Central memory CD8-positive, alpha-beta T cell (primary cell): ENCODE data around the gene SHISA6.
"Not testable (repeated sequence)": the region's sequence is repeated elsewhere in the genome, so short reads cannot be mapped to it uniquely, and the experiment has no call there.

ENCODE experiments used
- ATAC-seq: fragments of 150-1000 bp; cut with Tn5 transposase; replicated peaks from 2 replicates; pipeline ENCODE4 v1.10.0; 2022; ENCODE audit warnings: mild to moderate bottlenecking, moderate FRiP score, moderate number of reproducible peaks; ENCODE audit not compliant: poor library complexity, severe bottlenecking; ENCODE audit errors: extremely low read depth
- DNase-seq, 2 donors: peaks; one replicate each; pipeline ENCODE4 v3.0.0; 2021; ENCODE audit warnings: low spot score in 2 of 2
- H3K27ac Mint-ChIP-seq: one replicate; pipeline ENCODE4 v1.8.0; 2022; ENCODE audit warnings: low read depth, mild to moderate bottlenecking, moderate library complexity, mixed read lengths
- H3K27me3 Mint-ChIP-seq: one replicate; pipeline ENCODE4 v1.8.0; 2022; ENCODE audit warnings: mixed read lengths
- H3K36me3 Mint-ChIP-seq: one replicate; pipeline ENCODE4 v1.8.0; 2022; ENCODE audit warnings: mild to moderate bottlenecking, moderate library complexity, mixed read lengths; ENCODE audit not compliant: insufficient read depth
- H3K4me1 Mint-ChIP-seq: one replicate; pipeline ENCODE4 v1.8.0; 2022; ENCODE audit warnings: mixed read lengths
- H3K4me3 Mint-ChIP-seq: one replicate; pipeline ENCODE4 v1.8.0; 2022; ENCODE audit warnings: mild to moderate bottlenecking, moderate library complexity, mixed read lengths
- H3K9me3 Mint-ChIP-seq: one replicate; pipeline ENCODE4 v1.8.0; 2022; ENCODE audit warnings: mixed read lengths

The SHISA6 gene

DNA sequence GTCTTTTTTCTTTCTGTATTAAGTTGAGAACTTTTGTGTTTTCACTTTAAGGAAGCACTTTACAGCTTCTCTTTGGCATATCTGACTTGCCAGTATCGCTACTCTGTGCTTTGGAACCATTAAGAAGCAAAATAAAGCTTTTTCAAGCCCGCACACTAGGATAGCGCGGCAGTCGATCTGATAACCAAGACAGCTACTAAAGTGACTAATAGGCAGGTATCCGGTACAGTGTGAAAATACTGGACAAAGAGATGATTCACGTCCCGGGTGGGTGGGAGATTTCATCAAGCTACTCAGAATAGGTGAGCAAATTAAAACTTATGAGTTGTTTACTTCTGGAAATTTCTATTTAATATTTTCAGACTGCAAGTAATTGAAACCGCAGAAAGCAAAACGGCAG is 53.8 kb downstream of the SHISA6 start:
- H3K27me3 Mint-ChIP-seq: no peaks in the 10 kb centered on the region
- H3K4me1 Mint-ChIP-seq: no peaks in the 10 kb centered on the region
- peaks cover 8% of the 10 kb centered on the region for H3K9me3 Mint-ChIP-seq
- no peak overlapping the region for H3K4me3 Mint-ChIP-seq
- no peak overlapping the region for H3K27ac Mint-ChIP-seq
- DNase-seq: no peak
- ATAC-seq: no peak
- H3K36me3 Mint-ChIP-seq: no peaks in the 10 kb centered on the region

DNA sequence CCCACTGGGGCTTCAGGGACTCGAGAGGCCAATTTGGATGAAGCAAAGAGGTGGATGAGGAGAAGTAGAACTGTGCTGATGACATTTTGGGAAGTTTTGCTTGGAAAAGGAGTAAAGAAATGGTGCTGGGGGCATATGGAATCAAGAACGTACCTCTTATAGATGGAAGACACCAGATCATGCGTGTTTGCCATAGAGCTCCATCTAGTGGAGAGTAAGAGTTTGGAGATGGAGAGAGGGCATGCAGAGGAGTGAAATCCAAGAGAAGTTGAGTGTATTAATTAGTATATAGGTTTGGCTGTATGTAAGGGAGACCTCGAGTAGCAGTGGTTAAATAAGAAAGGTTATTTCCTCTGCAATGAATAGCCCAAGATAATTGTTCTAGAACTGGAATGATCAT is 56.0 kb downstream of the SHISA6 start:
- H3K9me3 Mint-ChIP-seq: peaks cover 8% of the 10 kb centered on the region
- ATAC-seq: no peak
- no peaks in the 10 kb centered on the region for H3K36me3 Mint-ChIP-seq
- no peak for DNase-seq
- H3K27ac Mint-ChIP-seq: no peak overlapping the region
- H3K4me3 Mint-ChIP-seq: no peak overlapping the region
- H3K27me3 Mint-ChIP-seq: no peaks in the 10 kb centered on the region
- H3K4me1 Mint-ChIP-seq: no peaks in the 10 kb centered on the region

DNA sequence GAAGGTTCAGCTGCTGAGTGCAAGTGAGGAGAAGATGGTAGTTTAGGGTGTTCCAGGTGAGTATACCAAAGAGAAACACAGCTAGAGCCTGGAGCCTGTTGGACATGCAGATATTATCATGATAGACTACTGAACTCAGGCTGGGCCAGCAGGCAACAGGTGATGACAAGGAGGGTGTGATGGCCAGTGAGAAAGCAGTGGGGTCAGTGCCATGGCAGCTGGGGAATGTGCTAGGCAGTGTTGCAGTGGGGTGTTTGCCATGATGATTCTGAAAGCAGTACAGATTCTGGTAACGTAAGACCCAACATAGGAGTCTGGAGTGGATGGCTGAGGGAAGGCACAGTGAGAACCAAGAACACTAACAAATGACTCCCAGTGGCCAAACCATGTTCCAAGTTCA is 57.4 kb downstream of the SHISA6 start:
- Mint-ChIP-seq H3K27ac (no peak overlapping the region), H3K9me3 (peaks cover 8% of the 10 kb centered on the region), H3K4me3 (no peak overlapping the region), H3K36me3 (no peaks in the 10 kb centered on the region), H3K4me1 (no peaks in the 10 kb centered on the region), H3K27me3 (no peaks in the 10 kb centered on the region)
- ATAC-seq (no peak), DNase-seq (no peak)

DNA sequence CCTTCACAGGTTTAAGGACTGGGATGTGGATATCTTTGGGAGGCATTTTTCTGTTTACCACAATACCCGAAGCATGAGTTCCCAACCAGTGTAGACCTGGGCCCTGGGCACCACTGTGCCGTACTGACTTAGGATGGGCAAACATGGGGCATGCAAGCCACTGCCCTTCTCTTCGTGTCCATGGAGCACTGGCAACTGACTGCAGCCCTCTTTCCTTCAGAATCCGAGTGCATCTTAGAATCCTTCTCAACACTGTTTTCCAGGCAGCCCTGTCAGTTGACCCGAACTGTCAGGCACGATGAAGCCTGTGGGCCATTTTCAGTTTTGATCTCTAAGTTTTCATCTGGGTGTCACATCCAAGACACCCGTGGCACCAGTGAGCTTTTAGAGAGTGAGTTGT is 59.2 kb downstream of the SHISA6 start:
- Mint-ChIP-seq H3K27ac (no peak overlapping the region), H3K27me3 (no peaks in the 10 kb centered on the region), H3K36me3 (no peaks in the 10 kb centered on the region), H3K9me3 (peaks cover 8% of the 10 kb centered on the region), H3K4me3 (no peak overlapping the region), H3K4me1 (no peaks in the 10 kb centered on the region)
- DNase-seq (no peak), ATAC-seq (no peak)

DNA sequence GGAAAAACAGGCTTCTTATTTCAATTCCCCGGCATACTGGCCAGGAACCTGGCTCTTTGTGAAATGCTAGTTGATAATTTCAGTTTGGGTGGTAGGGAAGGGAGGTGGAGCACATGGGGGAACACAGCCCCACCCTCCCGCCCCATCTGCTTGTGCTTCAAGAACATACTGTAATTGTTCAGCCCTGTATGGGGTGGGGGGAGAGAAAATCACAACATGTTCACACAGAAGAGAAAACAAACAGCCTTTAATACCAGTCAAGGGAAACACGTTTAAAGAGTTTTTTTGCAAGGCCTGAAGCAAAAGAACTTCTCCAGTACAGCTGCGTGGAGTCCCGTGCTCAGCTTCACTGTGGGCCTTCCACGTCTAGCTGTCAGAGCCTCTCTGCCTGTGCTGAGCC is 59.7 kb downstream of the SHISA6 start:
- ATAC-seq (no peak), DNase-seq (no peak)
- H3K36me3 Mint-ChIP-seq: no peaks in the 10 kb centered on the region
- no peak overlapping the region for H3K4me3 Mint-ChIP-seq
- no peaks in the 10 kb centered on the region for H3K27me3 Mint-ChIP-seq
- peaks cover 8% of the 10 kb centered on the region for H3K9me3 Mint-ChIP-seq
- H3K27ac Mint-ChIP-seq: no peak overlapping the region
- no peaks in the 10 kb centered on the region for H3K4me1 Mint-ChIP-seq

DNA sequence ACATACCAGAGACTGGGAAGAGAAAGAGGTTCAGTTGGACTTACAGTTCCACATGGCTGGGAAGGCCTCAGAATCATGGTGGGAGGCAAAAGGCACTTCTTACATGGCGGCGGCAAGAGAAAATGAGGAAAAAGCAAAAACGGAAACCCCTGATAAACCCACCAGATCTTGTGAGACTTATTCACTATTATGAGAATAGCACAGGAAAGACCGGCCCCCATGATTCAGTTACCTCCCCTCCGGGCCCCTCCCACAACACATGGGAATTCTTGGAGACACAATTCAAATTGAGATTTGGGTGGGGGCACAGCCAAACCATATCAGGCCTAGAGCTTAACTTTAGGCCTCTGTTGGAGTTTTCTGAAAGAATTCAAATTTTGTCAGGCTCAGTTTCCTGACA is 60.9 kb downstream of the SHISA6 start:
- ATAC-seq, H3K27me3 Mint-ChIP-seq, DNase-seq, H3K4me3 Mint-ChIP-seq, H3K9me3 Mint-ChIP-seq, H3K4me1 Mint-ChIP-seq, H3K36me3 Mint-ChIP-seq, H3K27ac Mint-ChIP-seq: not testable (repeated sequence)

DNA sequence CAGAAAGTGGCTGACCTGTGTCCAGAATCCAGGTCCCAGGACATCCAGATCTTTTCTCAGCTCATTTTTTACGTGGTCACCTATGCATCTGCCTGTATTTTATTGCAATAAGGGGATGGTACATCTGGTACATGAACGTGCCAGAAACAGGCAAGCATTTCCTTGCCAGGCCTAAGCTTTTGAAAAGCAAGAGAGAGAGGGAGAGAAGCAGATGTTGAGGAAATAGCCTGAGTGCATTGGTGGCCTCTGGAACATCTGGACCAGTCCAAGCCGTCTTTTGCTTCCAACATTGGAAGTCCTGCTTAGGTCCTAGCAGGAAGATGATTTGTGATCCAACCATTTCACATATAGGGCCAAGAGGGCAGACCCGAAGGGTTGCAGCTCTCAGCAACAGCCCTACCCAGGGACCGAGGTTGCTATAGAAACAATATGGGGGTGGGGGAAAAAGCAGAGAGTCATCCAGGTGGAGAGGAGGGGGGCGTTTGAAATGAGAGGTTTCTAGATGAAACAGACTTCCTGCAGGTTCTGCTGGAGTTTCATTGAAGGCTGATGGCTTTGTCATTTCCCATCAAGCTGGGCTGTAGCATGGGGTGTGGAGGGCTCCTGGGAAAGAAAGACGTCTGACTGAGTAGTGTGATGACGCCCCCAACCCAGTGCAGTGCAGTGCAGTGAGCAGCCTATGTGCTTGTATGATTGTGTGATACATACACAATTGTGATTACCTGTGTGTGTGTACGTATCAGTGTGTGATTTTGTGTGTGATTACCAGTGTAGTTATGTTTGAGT is 61.6 kb downstream of the SHISA6 start:
- Mint-ChIP-seq H3K9me3 (no peaks in the 10 kb centered on the region), H3K27me3 (no peaks in the 10 kb centered on the region), H3K36me3 (no peaks in the 10 kb centered on the region), H3K4me3 (no peak overlapping the region), H3K4me1 (no peaks in the 10 kb centered on the region), H3K27ac (no peak overlapping the region)
- no peak for ATAC-seq
- no peak for DNase-seq

DNA sequence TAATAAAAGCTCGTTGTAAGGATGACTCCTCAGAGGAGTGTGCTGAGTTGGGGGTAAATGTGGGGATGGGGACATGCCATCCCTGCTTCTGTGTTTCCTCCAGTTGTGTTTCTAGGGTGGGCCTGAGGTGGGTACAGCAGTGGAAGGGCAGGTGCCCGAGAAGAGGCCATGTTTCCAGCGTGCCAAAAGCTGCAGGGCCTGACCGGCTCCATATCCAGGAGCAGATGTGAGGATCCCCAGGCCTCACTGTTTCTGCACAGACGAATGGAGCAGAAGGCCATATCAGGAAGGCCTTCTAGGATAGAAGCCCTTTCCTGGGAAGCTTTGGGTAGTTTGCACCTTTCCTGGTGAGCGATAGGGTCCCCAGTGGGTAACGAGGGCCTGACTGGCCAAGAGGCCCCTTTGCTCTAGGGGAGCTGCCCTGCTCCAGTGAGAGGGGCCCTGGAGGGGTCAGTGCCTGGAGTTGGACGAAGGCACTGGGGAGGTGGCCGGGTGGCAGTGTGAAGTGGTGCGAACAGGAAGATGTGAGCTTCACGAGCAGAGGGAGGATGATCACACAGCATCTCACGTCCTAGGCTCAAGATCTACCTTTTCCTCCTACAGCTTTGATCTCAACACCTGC is 62.9 kb downstream of the SHISA6 start:
- Mint-ChIP-seq H3K4me1 (no peaks in the 10 kb centered on the region), H3K27ac (no peak overlapping the region), H3K4me3 (no peak overlapping the region), H3K27me3 (no peaks in the 10 kb centered on the region), H3K36me3 (no peaks in the 10 kb centered on the region), H3K9me3 (no peaks in the 10 kb centered on the region)
- DNase-seq (no peak), ATAC-seq (no peak)

DNA sequence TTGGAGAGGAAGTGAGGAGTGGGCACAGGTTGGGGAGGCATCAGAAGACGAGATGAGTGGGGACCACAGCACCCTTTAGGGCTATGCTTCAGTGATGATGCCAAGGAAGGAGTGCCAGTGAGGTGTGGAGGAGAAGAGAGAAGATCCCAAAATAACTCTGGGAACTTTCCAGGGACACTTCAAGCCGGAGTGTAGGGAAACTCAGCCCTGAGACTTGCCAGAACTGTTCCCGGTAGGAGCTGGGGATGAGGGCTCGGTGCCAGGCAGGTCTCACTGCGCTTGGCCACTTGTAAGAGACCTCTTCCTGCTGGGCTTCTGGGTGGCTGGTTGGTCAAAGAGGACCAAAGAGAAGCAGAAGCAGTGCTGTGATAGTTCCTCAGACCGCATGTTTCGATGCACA is 63.6 kb downstream of the SHISA6 start:
- ATAC-seq (no peak), DNase-seq (no peak)
- Mint-ChIP-seq H3K36me3 (no peaks in the 10 kb centered on the region), H3K4me3 (no peak overlapping the region), H3K9me3 (no peaks in the 10 kb centered on the region), H3K27ac (no peak overlapping the region), H3K4me1 (no peaks in the 10 kb centered on the region), H3K27me3 (no peaks in the 10 kb centered on the region)

DNA sequence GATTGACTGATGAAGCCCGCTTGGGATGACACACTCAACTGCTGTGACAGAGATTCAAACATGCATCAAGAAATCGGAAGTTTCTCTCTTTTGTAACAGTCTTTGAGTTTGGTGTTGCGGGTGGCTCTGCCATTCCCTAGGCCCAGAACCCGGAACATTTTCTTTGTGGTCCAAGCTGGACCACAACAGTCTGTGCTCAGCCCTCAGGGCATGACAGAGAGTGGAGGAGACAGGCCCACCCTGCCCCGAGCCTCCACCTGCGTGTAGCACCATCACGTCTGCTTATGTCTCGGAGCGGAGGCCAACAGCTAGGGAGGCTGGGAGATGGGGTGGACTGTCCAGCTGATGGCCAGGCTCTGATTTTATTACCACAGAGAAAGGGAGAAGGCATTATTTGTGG is 64.5 kb downstream of the SHISA6 start:
- Mint-ChIP-seq H3K36me3 (no peaks in the 10 kb centered on the region), H3K27me3 (no peaks in the 10 kb centered on the region), H3K27ac (no peak overlapping the region), H3K4me1 (no peaks in the 10 kb centered on the region), H3K9me3 (peaks cover 7% of the 10 kb centered on the region), H3K4me3 (no peak overlapping the region)
- ATAC-seq (no peak), DNase-seq (no peak)

DNA sequence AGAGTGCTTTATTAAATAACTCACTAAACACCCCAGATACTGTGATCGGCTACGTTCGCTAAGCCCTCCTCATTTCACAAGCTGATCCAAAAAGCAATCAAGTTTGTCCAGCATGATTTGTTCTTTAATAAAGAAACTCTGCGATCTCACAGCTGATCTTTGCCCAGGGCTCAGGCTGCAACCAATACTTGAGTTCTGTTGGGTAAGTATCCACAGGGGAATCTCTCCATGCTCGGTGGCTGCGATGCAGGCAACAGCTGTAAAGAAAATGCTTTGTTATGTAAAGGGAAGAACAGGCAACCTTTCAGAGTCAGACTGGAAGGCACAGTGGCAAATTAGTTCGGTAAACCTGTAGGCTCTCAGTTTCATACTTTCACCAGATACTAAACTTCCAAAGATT is 67.5 kb downstream of the SHISA6 start:
- H3K27ac Mint-ChIP-seq: no peak overlapping the region
- no peaks in the 10 kb centered on the region for H3K36me3 Mint-ChIP-seq
- DNase-seq (no peak), ATAC-seq (no peak)
- H3K4me3 Mint-ChIP-seq: no peak overlapping the region
- H3K9me3 Mint-ChIP-seq: peaks cover 7% of the 10 kb centered on the region
- H3K27me3 Mint-ChIP-seq: no peaks in the 10 kb centered on the region
- H3K4me1 Mint-ChIP-seq: no peaks in the 10 kb centered on the region

DNA sequence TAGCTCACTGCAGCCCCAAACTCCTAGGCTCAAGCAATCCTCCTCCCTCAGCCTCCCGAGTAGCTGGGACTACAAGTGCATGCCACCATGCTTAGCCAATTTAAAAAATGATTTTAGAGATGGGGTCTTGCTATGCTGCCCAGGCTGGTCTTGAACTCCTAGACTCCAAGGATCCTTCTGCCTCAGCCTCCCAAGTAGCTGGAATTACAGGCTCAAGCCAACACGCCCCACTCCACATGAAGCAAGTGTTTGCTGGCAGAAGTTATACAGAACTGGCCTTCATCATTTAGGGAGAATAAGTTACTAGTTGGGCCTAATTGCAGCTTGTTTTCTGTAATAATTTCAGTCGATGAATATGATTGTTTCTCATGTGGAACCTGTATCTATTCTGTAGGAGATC is 68.0 kb downstream of the SHISA6 start:
- Mint-ChIP-seq H3K27ac (no peak overlapping the region), H3K27me3 (no peaks in the 10 kb centered on the region), H3K4me3 (no peak overlapping the region), H3K9me3 (peaks cover 7% of the 10 kb centered on the region), H3K4me1 (no peaks in the 10 kb centered on the region), H3K36me3 (no peaks in the 10 kb centered on the region)
- no peak for DNase-seq
- no peak for ATAC-seq

DNA sequence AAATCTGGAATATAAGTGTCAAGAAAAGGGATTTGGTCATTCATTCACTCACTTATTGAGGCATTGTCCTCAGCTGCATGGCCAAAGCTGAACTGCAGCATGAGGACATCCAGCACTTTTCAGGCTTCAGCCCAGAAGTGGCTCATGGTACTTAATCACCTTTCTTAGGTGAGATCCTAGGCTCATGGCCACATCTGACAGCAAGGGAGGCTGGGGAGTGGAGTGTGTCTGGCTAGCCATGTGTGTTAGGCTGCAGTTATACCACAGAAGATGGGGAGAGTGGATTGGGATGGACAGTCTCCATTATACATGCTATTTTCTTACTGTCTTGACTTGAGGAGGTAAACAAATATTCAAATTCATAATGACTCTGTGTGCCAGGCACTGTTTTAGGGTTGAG is 68.8 kb downstream of the SHISA6 start:
- no peak overlapping the region for H3K4me3 Mint-ChIP-seq
- no peaks in the 10 kb centered on the region for H3K36me3 Mint-ChIP-seq
- H3K27ac Mint-ChIP-seq: no peak overlapping the region
- peaks cover 7% of the 10 kb centered on the region for H3K9me3 Mint-ChIP-seq
- H3K27me3 Mint-ChIP-seq: no peaks in the 10 kb centered on the region
- DNase-seq (no peak), ATAC-seq (no peak)
- no peaks in the 10 kb centered on the region for H3K4me1 Mint-ChIP-seq
